ENCODE data around the gene ZEB1. TPM values are rescaled to one million over a fixed set of nuclear protein-coding genes. Genes with fewer than 3 reads are reported as not detected.

Gene ZEB1
- total RNA-seq, 1 donor from 2014 or later = 82.7 TPM

- Histone ChIP-seq H3K9me3 (no peaks in the 10 kb centered on the region), H3K27ac (no peak overlapping the region), H3K27me3 (no peaks in the 10 kb centered on the region), H3K4me3 (no peak overlapping the region), H3K36me3 (no peaks in the 10 kb centered on the region), H3K4me1 (peaks cover 38% of the 10 kb centered on the region)
- TF ChIP-seq POLR2A (IDR thresholded peaks at IDR 0.05) = no peak
- TF ChIP-seq POLR2AphosphoS5 (IDR thresholded peaks at IDR 0.05; ENCODE audit: insufficient read depth in 1 of 2, low read depth in 1 of 2) = no peak
- no peak for TF ChIP-seq CTCF (IDR thresholded peaks at IDR 0.05)
- intact Hi-C loops (cut with DNase I) = no loop called here
- DNase-seq (ENCODE audit: extremely low spot score in 2 of 2) = no peak
Observed at GRCh38 chr10:31374146-31374696, 55.2 kb downstream of the ZEB1 start.

- Histone ChIP-seq H3K9me3 (no peaks in the 10 kb centered on the region), H3K27me3 (no peaks in the 10 kb centered on the region), H3K4me1 (no peaks in the 10 kb centered on the region), H3K4me3 (no peak overlapping the region), H3K27ac (no peak overlapping the region), H3K36me3 (no peaks in the 10 kb centered on the region)
- intact Hi-C loops (cut with DNase I) = no loop called here
- TF ChIP-seq CTCF (IDR thresholded peaks at IDR 0.05) (no peak), POLR2A (IDR thresholded peaks at IDR 0.05) (no peak), POLR2AphosphoS5 (IDR thresholded peaks at IDR 0.05; ENCODE audit: insufficient read depth in 1 of 2, low read depth in 1 of 2) (no peak)
- DNase-seq (ENCODE audit: extremely low spot score in 2 of 2) = no peak
Observed at GRCh38 chr10:31381171-31381570, 62.2 kb downstream of the ZEB1 start.

- no peak for TF ChIP-seq CTCF (IDR thresholded peaks at IDR 0.05)
- no peak for TF ChIP-seq POLR2AphosphoS5 (IDR thresholded peaks at IDR 0.05; ENCODE audit: insufficient read depth in 1 of 2, low read depth in 1 of 2)
- no peak for TF ChIP-seq POLR2A (IDR thresholded peaks at IDR 0.05)
- intact Hi-C loops (cut with DNase I) = no loop called here
- H3K36me3 ChIP-seq = no peaks in the 10 kb centered on the region
Observed at GRCh38 chr10:31381766-31382316, 62.8 kb downstream of the ZEB1 start.

GRCh38 chr10:31383810-31384588, 65.0 kb downstream of the ZEB1 start:
- Histone ChIP-seq H3K4me1 (no peaks in the 10 kb centered on the region), H3K27me3 (no peaks in the 10 kb centered on the region), H3K36me3 (no peaks in the 10 kb centered on the region), H3K4me3 (no peak overlapping the region), H3K27ac (no peak overlapping the region), H3K9me3 (no peaks in the 10 kb centered on the region)
- DNase-seq (ENCODE audit: extremely low spot score in 2 of 2) = no peak
- TF ChIP-seq POLR2AphosphoS5 (IDR thresholded peaks at IDR 0.05; ENCODE audit: insufficient read depth in 1 of 2, low read depth in 1 of 2) = no peak
- TF ChIP-seq CTCF (IDR thresholded peaks at IDR 0.05) = no peak
- intact Hi-C loops (cut with DNase I) = no loop called here

More at GRCh38 chr10:31381766-31382316, 62.8 kb downstream of the ZEB1 start:
- Histone ChIP-seq H3K4me3 (no peak overlapping the region), H3K9me3 (no peaks in the 10 kb centered on the region), H3K27me3 (no peaks in the 10 kb centered on the region), H3K27ac (no peak overlapping the region), H3K4me1 (no peaks in the 10 kb centered on the region)
- DNase-seq (ENCODE audit: extremely low spot score in 2 of 2) = no peak

- DNase-seq (ENCODE audit: extremely low spot score in 2 of 2) = no peak
- Histone ChIP-seq H3K27me3 (no peaks in the 10 kb centered on the region), H3K4me3 (no peak overlapping the region), H3K36me3 (no peaks in the 10 kb centered on the region), H3K27ac (no peak overlapping the region), H3K4me1 (no peaks in the 10 kb centered on the region), H3K9me3 (no peaks in the 10 kb centered on the region)
- no peak for TF ChIP-seq POLR2AphosphoS5 (IDR thresholded peaks at IDR 0.05; ENCODE audit: insufficient read depth in 1 of 2, low read depth in 1 of 2)
- intact Hi-C loops (cut with DNase I) = no loop called here
Observed at GRCh38 chr10:31384589-31384949, 65.6 kb downstream of the ZEB1 start.

Data from vagina (tissue), 2 donors.